T-helper 22 cell (primary cell): ENCODE data around the gene TRIB2.
A peak's percentile ranks its signal among the peaks of the same experiment; 100 is the strongest.

Experiments used
- DNase-seq: peaks from one replicate; pipeline ENCODE4 v3.0.0-alpha.2; 2020; ENCODE audit warnings: low read depth

Gene TRIB2

GRCh38 chr2:12700989-12701388 lies 15.7 kb upstream of the TRIB2 start:
- no peak for DNase-seq

- no peak for DNase-seq
Observed at GRCh38 chr2:12701786-12702167, 15.0 kb upstream of the TRIB2 start.

- no peak for DNase-seq
Observed at GRCh38 chr2:12702168-12703121, 14.3 kb upstream of the TRIB2 start.

GRCh38 chr2:12704378-12704777 lies 12.4 kb upstream of the TRIB2 start:
- no peak for DNase-seq

GRCh38 chr2:12705230-12705629 lies 11.5 kb upstream of the TRIB2 start:
- no peak for DNase-seq

GRCh38 chr2:12705742-12706141 lies 11.0 kb upstream of the TRIB2 start:
- DNase-seq = no peak

- DNase-seq = no peak
Observed at GRCh38 chr2:12708508-12709206, 8.1 kb upstream of the TRIB2 start.

- DNase-seq = no peak
Observed at GRCh38 chr2:12709207-12709522, 7.6 kb upstream of the TRIB2 start.

- no peak for DNase-seq
Observed at GRCh38 chr2:12710301-12710700, 6.4 kb upstream of the TRIB2 start.

GRCh38 chr2:12711339-12711738 lies 5.4 kb upstream of the TRIB2 start:
- DNase-seq = no peak

- DNase-seq = no peak
Observed at GRCh38 chr2:12712881-12713280, 3.9 kb upstream of the TRIB2 start.

- DNase-seq = no peak
Observed at GRCh38 chr2:12714391-12715221, 2.1 kb upstream of the TRIB2 start.

GRCh38 chr2:12715258-12716031 lies 1.3 kb upstream of the TRIB2 start:
- DNase-seq = no peak

- peak; percentile 66 for DNase-seq
Observed at GRCh38 chr2:12716032-12716281, 779 bp upstream of the TRIB2 start.

GRCh38 chr2:12717191-12718014 lies 667 bp downstream of the TRIB2 start:
- DNase-seq = peak; percentile 59

- DNase-seq = peak; percentile 16
Observed at GRCh38 chr2:12718015-12718671, 1.4 kb downstream of the TRIB2 start.

- peak; percentile 24 for DNase-seq
Observed at GRCh38 chr2:12718711-12719399, 2.1 kb downstream of the TRIB2 start.

- DNase-seq = no peak
Observed at GRCh38 chr2:12719400-12720277, 2.9 kb downstream of the TRIB2 start.

GRCh38 chr2:12720278-12720620 lies 3.5 kb downstream of the TRIB2 start:
- no peak for DNase-seq
